ENCODE results near the gene KPNA3. TPM values are rescaled to one million over a fixed set of nuclear protein-coding genes. Genes with fewer than 3 reads are reported as not detected.

The KPNA3 gene
- total and polyA plus RNA-seq, 4 donors: 16.2 to 41.6 (median 24.1) TPM

GRCh38 chr13:49681842-49682435 is 110.5 kb downstream of the KPNA3 start:
- ATAC-seq (ENCODE audit: insufficient read depth, low FRiP score): no peak
- Histone ChIP-seq H3K27me3 (ENCODE audit: control insufficient read depth in 3 of 3, insufficient read depth in 3 of 3, low read length in 2 of 3) (no peaks in the 10 kb centered on the region), H3K9me3 (ENCODE audit: control insufficient read depth in 4 of 4, insufficient read depth in 3 of 4, low read length in 3 of 4) (no peaks in the 10 kb centered on the region), H3K9ac (ENCODE audit: insufficient read depth in 1 of 2, low read length in 2 of 2) (no peak overlapping the region), H3K4me1 (ENCODE audit: control insufficient read depth in 5 of 5, insufficient read depth in 5 of 5, low read length in 5 of 5) (no peaks in the 10 kb centered on the region), H3K27ac (ENCODE audit: low read depth in 1 of 2, low read length in 1 of 2) (no peak overlapping the region), H3K36me3 (ENCODE audit: control insufficient read depth in 4 of 4, insufficient read depth in 4 of 4, low read length in 4 of 4) (peaks cover 0 to 7% (median 4%) of the 10 kb centered on the region in 4 donors), H3K4me3 (no peak overlapping the region)
- no peak for DNase-seq
- 81 to 84% methylated on average over 4 of the region's 4 CpGs for WGBS, 2 donors
- TF ChIP-seq CTCF (IDR thresholded peaks at IDR 0.05; ENCODE audit: control extremely low read depth, extremely low read depth): no peak

- Histone ChIP-seq H3K4me3 (no peak overlapping the region), H3K9me3 (ENCODE audit: control insufficient read depth in 4 of 4, insufficient read depth in 3 of 4, low read length in 3 of 4) (no peaks in the 10 kb centered on the region), H3K36me3 (ENCODE audit: control insufficient read depth in 4 of 4, insufficient read depth in 4 of 4, low read length in 4 of 4) (peaks cover 0 to 8% (median 4%) of the 10 kb centered on the region in 4 donors), H3K27ac (ENCODE audit: low read depth in 1 of 2, low read length in 1 of 2) (no peak overlapping the region), H3K9ac (ENCODE audit: insufficient read depth in 1 of 2, low read length in 2 of 2) (no peak overlapping the region), H3K4me1 (ENCODE audit: control insufficient read depth in 5 of 5, insufficient read depth in 5 of 5, low read length in 5 of 5) (no peaks in the 10 kb centered on the region), H3K27me3 (ENCODE audit: control insufficient read depth in 3 of 3, insufficient read depth in 3 of 3, low read length in 2 of 3) (no peaks in the 10 kb centered on the region)
- no peak for TF ChIP-seq CTCF (IDR thresholded peaks at IDR 0.05; ENCODE audit: control extremely low read depth, extremely low read depth)
- WGBS, 2 donors: 72 to 77% methylated on average over 3 of the region's 3 CpGs
- no peak for ATAC-seq (ENCODE audit: insufficient read depth, low FRiP score)
- DNase-seq: peak in 1 of 3 donors; percentile 23
Measured at GRCh38 chr13:49679246-49679645, 113.2 kb downstream of the KPNA3 start.

- Histone ChIP-seq H3K9me3 (ENCODE audit: control insufficient read depth in 4 of 4, insufficient read depth in 3 of 4, low read length in 3 of 4) (no peaks in the 10 kb centered on the region), H3K27me3 (ENCODE audit: control insufficient read depth in 3 of 3, insufficient read depth in 3 of 3, low read length in 2 of 3) (no peaks in the 10 kb centered on the region), H3K4me3 (no peak overlapping the region), H3K9ac (ENCODE audit: insufficient read depth in 1 of 2, low read length in 2 of 2) (no peak overlapping the region), H3K4me1 (ENCODE audit: control insufficient read depth in 5 of 5, insufficient read depth in 5 of 5, low read length in 5 of 5) (no peaks in the 10 kb centered on the region), H3K36me3 (ENCODE audit: control insufficient read depth in 4 of 4, insufficient read depth in 4 of 4, low read length in 4 of 4) (peaks cover 0 to 8% (median 4%) of the 10 kb centered on the region in 4 donors), H3K27ac (ENCODE audit: low read depth in 1 of 2, low read length in 1 of 2) (no peak overlapping the region)
- 95 to 96% methylated on average over 48 of the region's 48 CpGs for WGBS, 2 donors
- DNase-seq (no peak), ATAC-seq (ENCODE audit: insufficient read depth, low FRiP score) (no peak)
- no peak for TF ChIP-seq CTCF (IDR thresholded peaks at IDR 0.05; ENCODE audit: control extremely low read depth, extremely low read depth)
Measured at GRCh38 chr13:49678191-49678914, 114.1 kb downstream of the KPNA3 start.

All from lung (tissue), 12 donors.